ENCODE measurements around the gene CHKA. TPM values are rescaled to one million over a fixed set of nuclear protein-coding genes. Genes with fewer than 3 reads are reported as not detected.

CHKA gene
- total RNA-seq, 1 experiment from 2014 or later: 10.4 TPM

- DNase-seq (ENCODE audit: low read depth): no peak
Observed at GRCh38 chr11:68033708-68034045, 87.5 kb downstream of the CHKA start.

GRCh38 chr11:68032997-68033707, 88.0 kb downstream of the CHKA start:
- DNase-seq (ENCODE audit: low read depth): no peak

- no peak for DNase-seq (ENCODE audit: low read depth)
Observed at GRCh38 chr11:68032003-68032402, 89.2 kb downstream of the CHKA start.

GRCh38 chr11:68031144-68031464, 90.1 kb downstream of the CHKA start:
- no peak for DNase-seq (ENCODE audit: low read depth)

- peak; percentile 99 for DNase-seq (ENCODE audit: low read depth)
Observed at GRCh38 chr11:68030318-68031143, 90.7 kb downstream of the CHKA start, which contains the start of gene NDUFS8. Gene NDUFS8 (plus strand): TSS chr11:68030681. CDS start chr11:68032152, 1,471 bp downstream.

- DNase-seq (ENCODE audit: low read depth): peak; percentile 59
Observed at GRCh38 chr11:68028802-68029545, 92.2 kb downstream of the CHKA start.

GRCh38 chr11:68027667-68028066, 93.5 kb downstream of the CHKA start:
- DNase-seq (ENCODE audit: low read depth): no peak

- DNase-seq (ENCODE audit: low read depth): no peak
Observed at GRCh38 chr11:68026391-68027105, 94.6 kb downstream of the CHKA start.

- DNase-seq (ENCODE audit: low read depth): no peak
Observed at GRCh38 chr11:68025047-68025446, 96.1 kb downstream of the CHKA start.

GRCh38 chr11:68024508-68024907, 96.7 kb downstream of the CHKA start:
- DNase-seq (ENCODE audit: low read depth): no peak

- no peak for DNase-seq (ENCODE audit: low read depth)
Observed at GRCh38 chr11:68022531-68022930, 98.7 kb downstream of the CHKA start.

GRCh38 chr11:68021167-68021787, 99.9 kb downstream of the CHKA start:
- DNase-seq (ENCODE audit: low read depth): no peak

- DNase-seq (ENCODE audit: low read depth): no peak
Observed at GRCh38 chr11:68020575-68020974, 100.6 kb downstream of the CHKA start.

GRCh38 chr11:68019486-68019885, 101.7 kb downstream of the CHKA start:
- no peak for DNase-seq (ENCODE audit: low read depth)

GRCh38 chr11:68018730-68019190, 102.4 kb downstream of the CHKA start:
- DNase-seq (ENCODE audit: low read depth): no peak

GRCh38 chr11:68017980-68018729, 103.0 kb downstream of the CHKA start:
- DNase-seq (ENCODE audit: low read depth): no peak

- no peak for DNase-seq (ENCODE audit: low read depth)
Observed at GRCh38 chr11:68016904-68017817, 104.0 kb downstream of the CHKA start.

- DNase-seq (ENCODE audit: low read depth): no peak
Observed at GRCh38 chr11:68016161-68016903, 104.9 kb downstream of the CHKA start.

GRCh38 chr11:68015467-68015866, 105.7 kb downstream of the CHKA start:
- DNase-seq (ENCODE audit: low read depth): no peak

Data from LHCN-M2 (cell line).